WERI-Rb-1 (cell line): ENCODE results near the gene KCNIP4.

Source experiments
- DNase-seq: peaks from one replicate; pipeline ENCODE4 v3.0.0-alpha.2; 2020
- H3K27ac ChIP-seq: fragments of 250-450 bp; sonication (Bioruptor Pico); 2 replicates; pipeline ENCODE4 v1.5.1; 2020; ENCODE audit warnings: mild to moderate bottlenecking, moderate library complexity
- H3K27me3 ChIP-seq: fragments of 250-450 bp; sonication (Bioruptor Pico); 2 replicates; pipeline ENCODE4 v1.5.1; 2021; ENCODE audit warnings: mild to moderate bottlenecking, low read depth, moderate library complexity; ENCODE audit not compliant: insufficient read depth, severe bottlenecking
- H3K36me3 ChIP-seq: fragments of 250-450 bp; sonication (Bioruptor Pico); 2 replicates; pipeline ENCODE4 v1.5.1; 2020; ENCODE audit warnings: mild to moderate bottlenecking, moderate library complexity
- H3K4me3 ChIP-seq: 2 replicates; pipeline ENCODE4 v1.5.1; 2011; ENCODE audit warnings: low read depth, mild to moderate bottlenecking, control low read depth, low read length
- H3K9me3 ChIP-seq: fragments of 250-450 bp; sonication (Bioruptor Pico); 2 replicates; pipeline ENCODE4 v1.5.1; 2021; ENCODE audit warnings: mild to moderate bottlenecking, moderate library complexity; ENCODE audit not compliant: severe bottlenecking
- CTCF ChIP-seq: IDR thresholded peaks from 2 replicates; pipeline ENCODE4 v1.5.1; 2011; ENCODE audit warnings: low read depth, mild to moderate bottlenecking, control low read depth, inconsistent platforms, low read length

KCNIP4 gene

DNA sequence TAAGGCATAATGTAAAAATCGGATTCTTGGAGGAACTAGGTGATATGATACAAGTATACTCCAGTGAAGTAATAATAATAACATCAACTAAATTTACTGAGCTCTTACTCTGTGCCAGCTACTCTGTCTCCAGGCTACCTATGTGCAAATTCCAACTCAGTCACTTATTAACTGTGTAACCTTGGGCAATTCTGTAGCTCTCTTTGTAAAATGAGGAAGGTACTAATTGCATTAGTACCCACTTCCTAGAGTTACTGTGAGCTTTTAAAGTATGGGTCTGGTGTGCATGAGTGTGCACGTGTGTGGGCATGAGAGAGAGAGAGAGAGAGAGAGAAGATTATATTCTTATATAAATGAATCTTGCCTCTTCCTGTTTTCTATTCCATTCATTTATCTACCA, 169.9 kb downstream of the KCNIP4 start:
- no peak overlapping the region for H3K4me3 ChIP-seq
- no peaks in the 10 kb centered on the region for H3K36me3 ChIP-seq
- no peak for DNase-seq
- no peak for TF ChIP-seq CTCF
- H3K27ac ChIP-seq = no peak overlapping the region
- H3K27me3 ChIP-seq = no peaks in the 10 kb centered on the region
- no peaks in the 10 kb centered on the region for H3K9me3 ChIP-seq

GRCh38 chr4:21775703-21776102, 172.9 kb downstream of the KCNIP4 start:
- no peak for TF ChIP-seq CTCF
- Histone ChIP-seq H3K9me3 (no peaks in the 10 kb centered on the region), H3K36me3 (no peaks in the 10 kb centered on the region), H3K27ac (no peak overlapping the region), H3K4me3 (no peak overlapping the region), H3K27me3 (no peaks in the 10 kb centered on the region)
- no peak for DNase-seq

- Histone ChIP-seq H3K36me3 (no peaks in the 10 kb centered on the region), H3K9me3 (no peaks in the 10 kb centered on the region), H3K4me3 (no peak overlapping the region), H3K27me3 (no peaks in the 10 kb centered on the region), H3K27ac (no peak overlapping the region)
- no peak for TF ChIP-seq CTCF
- DNase-seq = no peak
These were observed 179.0 kb downstream of the KCNIP4 start for GRCh38 chr4:21769404-21770147.

- no peak overlapping the region for H3K27ac ChIP-seq
- no peaks in the 10 kb centered on the region for H3K36me3 ChIP-seq
- no peak for DNase-seq
- no peaks in the 10 kb centered on the region for H3K9me3 ChIP-seq
- TF ChIP-seq CTCF = peak; percentile 53
- no peaks in the 10 kb centered on the region for H3K27me3 ChIP-seq
- no peak overlapping the region for H3K4me3 ChIP-seq
These were observed 179.9 kb downstream of the KCNIP4 start for GRCh38 chr4:21768349-21769310.

- H3K9me3 ChIP-seq = no peaks in the 10 kb centered on the region
- H3K4me3 ChIP-seq = no peak overlapping the region
- DNase-seq = peak; percentile 59
- H3K27ac ChIP-seq = no peak overlapping the region
- H3K27me3 ChIP-seq = no peaks in the 10 kb centered on the region
- TF ChIP-seq CTCF = peak; percentile 90
- H3K36me3 ChIP-seq = no peaks in the 10 kb centered on the region
These were observed 182.7 kb downstream of the KCNIP4 start for GRCh38 chr4:21765810-21766407.
